HepG2 (cell line): ENCODE data around the gene LYPLA2. TPM values are rescaled to one million over a fixed set of nuclear protein-coding genes. Genes with fewer than 3 reads are reported as not detected.

Source experiments
- ADNP ChIP-seq: sonication (generic); formaldehyde crosslinking; IDR thresholded peaks from 2 replicates; pipeline ENCODE4 v1.4.0; 2020; ENCODE audit warnings: missing genetic modification reagents
- BORCS8-MEF2B ChIP-seq: sonication (generic); formaldehyde crosslinking; IDR thresholded peaks from 2 replicates; pipeline ENCODE4 v1.8.0; 2022; ENCODE audit warnings: mild to moderate bottlenecking, missing genetic modification reagents
- DNMT3B ChIP-seq: conservative IDR thresholded peaks from 2 replicates; pipeline ENCODE4 v1.6.1; 2016; ENCODE audit warnings: missing biosample characterization, control low read depth
- KLF9 ChIP-seq: IDR thresholded peaks from 2 replicates; pipeline ENCODE4 v1.6.1; 2016; ENCODE audit warnings: low read depth
- MED1 ChIP-seq: sonication (generic); formaldehyde crosslinking; IDR thresholded peaks from 2 replicates; pipeline ENCODE4 v1.4.0; 2020; ENCODE audit warnings: missing genetic modification reagents
- MTA3 ChIP-seq: sonication (generic); formaldehyde crosslinking; IDR thresholded peaks from 2 replicates; pipeline ENCODE4 v1.4.0; 2020; ENCODE audit warnings: missing genetic modification reagents
- NFYC ChIP-seq: IDR thresholded peaks from 2 replicates; pipeline ENCODE4 v1.6.1; 2016; ENCODE audit warnings: missing genetic modification reagents, missing compliant biosample characterization
- PCBP1 ChIP-seq: fragments of 200-400 bp; formaldehyde crosslinking; IDR thresholded peaks from 2 replicates; pipeline ENCODE4 v1.6.1; 2017; ENCODE audit warnings: mild to moderate bottlenecking, low read depth, low read length, borderline replicate concordance
- RBM22 ChIP-seq: fragments of 200-400 bp; formaldehyde crosslinking; optimal IDR thresholded peaks from 2 replicates; pipeline ENCODE3; 2017; ENCODE audit warnings: mild to moderate bottlenecking, low read length, moderate library complexity
- RBM39 ChIP-seq: fragments of 200-400 bp; formaldehyde crosslinking; IDR thresholded peaks from one replicate; pipeline ENCODE4 v1.6.1; 2018; ENCODE audit warnings: antibody characterized with exemption, mild to moderate bottlenecking, low read depth, low read length; ENCODE audit not compliant: poor library complexity, severe bottlenecking
- SALL1 ChIP-seq: sonication (generic); formaldehyde crosslinking; IDR thresholded peaks from 2 replicates; pipeline ENCODE4 v1.8.0; 2022; ENCODE audit warnings: mild to moderate bottlenecking, missing genetic modification reagents
- SALL2 ChIP-seq: sonication (generic); formaldehyde crosslinking; IDR thresholded peaks from 2 replicates; pipeline ENCODE4 v1.8.1; 2023; ENCODE audit warnings: mild to moderate bottlenecking, missing genetic modification reagents, inconsistent platforms
- SIN3A ChIP-seq: IDR thresholded peaks from 2 replicates; pipeline ENCODE4 v1.6.1; 2011; ENCODE audit warnings: low read depth, mild to moderate bottlenecking, control low read depth, low read length, borderline replicate concordance
- SMAD3 ChIP-seq: sonication (generic); formaldehyde crosslinking; IDR thresholded peaks from 2 replicates; pipeline ENCODE4 v1.4.0; 2020; ENCODE audit warnings: missing genetic modification reagents
- SMARCC2 ChIP-seq: fragments of 450-650 bp; IDR thresholded peaks from 2 replicates; pipeline ENCODE4 v1.6.1; 2017; ENCODE audit warnings: antibody characterized with exemption, mild to moderate bottlenecking
- SP140L ChIP-seq: sonication (generic); formaldehyde crosslinking; IDR thresholded peaks from 2 replicates; pipeline ENCODE4 v1.4.0; 2020; ENCODE audit warnings: missing genetic modification reagents, borderline replicate concordance
- ZBTB8A ChIP-seq: sonication (generic); formaldehyde crosslinking; IDR thresholded peaks from 2 replicates; pipeline ENCODE4 v1.4.0; 2020; ENCODE audit warnings: mild to moderate bottlenecking, low read depth, missing genetic modification reagents, borderline replicate concordance
- ZNF138 ChIP-seq: sonication (generic); formaldehyde crosslinking; IDR thresholded peaks from 2 replicates; pipeline ENCODE4 v1.5.0; 2020; ENCODE audit warnings: mild to moderate bottlenecking, low read depth, missing genetic modification reagents
- ZNF230 ChIP-seq: sonication (generic); formaldehyde crosslinking; IDR thresholded peaks from 2 replicates; pipeline ENCODE4 v1.4.0; 2020; ENCODE audit warnings: mild to moderate bottlenecking, missing genetic modification reagents
- ZNF383 ChIP-seq: sonication (generic); formaldehyde crosslinking; IDR thresholded peaks from 2 replicates; pipeline ENCODE4 v1.4.0; 2020; ENCODE audit warnings: missing genetic modification reagents, mild to moderate bottlenecking, borderline replicate concordance
- ZNF431 ChIP-seq: sonication (generic); formaldehyde crosslinking; IDR thresholded peaks from 2 replicates; pipeline ENCODE4 v1.9.0; 2022; ENCODE audit warnings: missing genetic modification reagents, low read depth, mild to moderate bottlenecking, borderline replicate concordance
- ZNF44 ChIP-seq: sonication (generic); formaldehyde crosslinking; IDR thresholded peaks from 2 replicates; pipeline ENCODE4 v1.5.1; 2020; ENCODE audit warnings: mild to moderate bottlenecking, missing genetic modification reagents
- ZSCAN12 ChIP-seq: sonication (generic); formaldehyde crosslinking; IDR thresholded peaks from 2 replicates; pipeline ENCODE4 v1.9.0; 2021; ENCODE audit warnings: mild to moderate bottlenecking, missing genetic modification reagents
- polyA plus RNA-seq, 8 experiments: library from polyadenylated mRNA; depleted of rRNA in 3 of 8; stranded (reverse) in 7 of 8; unstranded in 1 of 8; fragments of >200 nt; fragmentation: Illumina TruSeq in 4 of 8; extraction: Trizol in 4 of 8; gene quantifications; 2 replicates each; pipeline versions ENCODE4 v1.2.1 to v1.2.3, GENCODE V29; 2011 to 2016; ENCODE audit warnings: low read depth in 4 of 8, missing spikeins in 1 of 8, mixed read lengths in 1 of 8; ENCODE audit not compliant: insufficient read depth in 1 of 8
- total RNA-seq, 5 experiments: library from RNA; depleted of rRNA; stranded (reverse); fragments of >200 nt; fragmentation: Illumina TruSeq; extraction: Trizol; gene quantifications; 2 replicates each; pipeline ENCODE4 v1.2.3, GENCODE V29; 2016; ENCODE audit warnings: low read depth in 1 of 5
- TF ChIP-seq, protein P1 (sequence below): sonication (generic); formaldehyde crosslinking; IDR thresholded peaks from 2 replicates; pipeline ENCODE4 v1.5.0; 2020; ENCODE audit warnings: missing genetic modification reagents
- TF ChIP-seq, protein P2 (sequence below): sonication (generic); formaldehyde crosslinking; IDR thresholded peaks from 2 replicates; pipeline ENCODE4 v1.8.0; 2022; ENCODE audit warnings: missing genetic modification reagents, mild to moderate bottlenecking, inconsistent platforms, borderline replicate concordance
- TF ChIP-seq, protein P3 (sequence below): IDR thresholded peaks from 2 replicates; pipeline ENCODE4 v1.6.1; 2016; ENCODE audit warnings: mild to moderate bottlenecking
- TF ChIP-seq, protein P4 (sequence below): sonication (generic); formaldehyde crosslinking; IDR thresholded peaks from 2 replicates; pipeline ENCODE4 v1.4.0; 2020; ENCODE audit warnings: missing genetic modification reagents

Gene LYPLA2
- total and polyA plus RNA-seq, 2 of the 13 experiments (the other 11 are each of a cell fraction or from before 2014, with no cell fraction given), result 72.1 to 73.2 TPM

DNA sequence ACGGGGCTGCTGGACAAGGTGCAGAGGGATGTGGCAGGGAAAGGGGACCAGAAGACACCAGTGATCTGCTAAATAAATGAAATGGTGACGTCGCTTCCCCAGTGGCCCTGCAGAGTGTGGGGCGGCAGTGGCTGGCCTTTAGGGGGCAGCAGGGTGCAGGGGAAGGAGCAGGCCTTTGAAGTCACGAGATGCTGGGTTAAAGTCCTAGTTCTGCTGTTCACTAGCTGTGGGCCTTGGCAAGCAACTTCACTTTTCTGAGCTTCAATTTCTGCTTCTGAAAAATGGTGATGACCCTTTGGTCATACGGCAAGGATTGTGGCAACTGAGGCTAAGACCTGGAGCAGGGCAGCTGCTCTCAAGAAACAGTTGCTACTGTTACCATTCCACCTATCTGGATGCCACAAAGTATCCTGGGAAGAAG lies 18.8 kb downstream of the LYPLA2 start (continued):
- no peak for TF ChIP-seq ZNF44 (CRISPR knock-in tag)
- TF ChIP-seq KLF9 (CRISPR knock-in tag), result no peak
- no peak for TF ChIP-seq BORCS8-MEF2B
- no peak for TF ChIP-seq RBM39
- TF ChIP-seq, protein P1, sequence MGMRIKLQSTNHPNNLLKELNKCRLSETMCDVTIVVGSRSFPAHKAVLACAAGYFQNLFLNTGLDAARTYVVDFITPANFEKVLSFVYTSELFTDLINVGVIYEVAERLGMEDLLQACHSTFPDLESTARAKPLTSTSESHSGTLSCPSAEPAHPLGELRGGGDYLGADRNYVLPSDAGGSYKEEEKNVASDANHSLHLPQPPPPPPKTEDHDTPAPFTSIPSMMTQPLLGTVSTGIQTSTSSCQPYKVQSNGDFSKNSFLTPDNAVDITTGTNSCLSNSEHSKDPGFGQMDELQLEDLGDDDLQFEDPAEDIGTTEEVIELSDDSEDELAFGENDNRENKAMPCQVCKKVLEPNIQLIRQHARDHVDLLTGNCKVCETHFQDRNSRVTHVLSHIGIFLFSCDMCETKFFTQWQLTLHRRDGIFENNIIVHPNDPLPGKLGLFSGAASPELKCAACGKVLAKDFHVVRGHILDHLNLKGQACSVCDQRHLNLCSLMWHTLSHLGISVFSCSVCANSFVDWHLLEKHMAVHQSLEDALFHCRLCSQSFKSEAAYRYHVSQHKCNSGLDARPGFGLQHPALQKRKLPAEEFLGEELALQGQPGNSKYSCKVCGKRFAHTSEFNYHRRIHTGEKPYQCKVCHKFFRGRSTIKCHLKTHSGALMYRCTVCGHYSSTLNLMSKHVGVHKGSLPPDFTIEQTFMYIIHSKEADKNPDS (CRISPR knock-in tag), result no peak
- TF ChIP-seq ZNF230, result no peak
- peak; percentile 75 for TF ChIP-seq SALL1
- TF ChIP-seq MTA3 (CRISPR knock-in tag), result no peak
- TF ChIP-seq ADNP, result no peak
- no peak for TF ChIP-seq RBM22
- no peak for TF ChIP-seq ZNF138 (CRISPR knock-in tag)
- no peak for TF ChIP-seq NFYC (CRISPR knock-in tag)
- TF ChIP-seq PCBP1, result no peak
- TF ChIP-seq SMARCC2, result no peak
- TF ChIP-seq, protein P2, sequence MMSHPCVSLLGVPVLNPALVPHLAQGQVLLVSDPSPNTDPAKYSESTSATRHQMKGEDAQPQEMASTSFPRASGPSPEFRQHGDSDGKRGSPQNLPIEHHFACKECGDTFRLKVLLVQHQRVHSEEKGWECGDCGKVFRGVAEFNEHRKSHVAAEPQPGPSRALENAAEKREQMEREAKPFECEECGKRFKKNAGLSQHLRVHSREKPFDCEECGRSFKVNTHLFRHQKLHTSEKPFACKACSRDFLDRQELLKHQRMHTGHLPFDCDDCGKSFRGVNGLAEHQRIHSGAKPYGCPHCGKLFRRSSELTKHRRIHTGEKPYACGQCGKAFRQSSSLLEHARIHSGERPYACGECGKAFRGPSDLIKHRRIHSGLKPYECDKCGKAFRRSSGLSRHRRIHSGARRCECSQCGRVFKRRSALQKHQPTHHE, result no peak
- no peak for TF ChIP-seq SIN3A
- TF ChIP-seq, protein P3, sequence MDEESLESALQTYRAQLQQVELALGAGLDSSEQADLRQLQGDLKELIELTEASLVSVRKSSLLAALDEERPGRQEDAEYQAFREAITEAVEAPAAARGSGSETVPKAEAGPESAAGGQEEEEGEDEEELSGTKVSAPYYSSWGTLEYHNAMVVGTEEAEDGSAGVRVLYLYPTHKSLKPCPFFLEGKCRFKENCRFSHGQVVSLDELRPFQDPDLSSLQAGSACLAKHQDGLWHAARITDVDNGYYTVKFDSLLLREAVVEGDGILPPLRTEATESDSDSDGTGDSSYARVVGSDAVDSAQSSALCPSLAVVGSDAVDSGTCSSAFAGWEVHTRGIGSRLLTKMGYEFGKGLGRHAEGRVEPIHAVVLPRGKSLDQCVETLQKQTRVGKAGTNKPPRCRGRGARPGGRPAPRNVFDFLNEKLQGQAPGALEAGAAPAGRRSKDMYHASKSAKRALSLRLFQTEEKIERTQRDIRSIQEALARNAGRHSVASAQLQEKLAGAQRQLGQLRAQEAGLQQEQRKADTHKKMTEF (CRISPR knock-in tag), result no peak
- no peak for TF ChIP-seq ZNF383 (CRISPR knock-in tag)
- peak; percentile 39; the same call in 1 of the 2 replicates for TF ChIP-seq MED1 (CRISPR knock-in tag)
- TF ChIP-seq ZNF431 (CRISPR knock-in tag), result no peak
- no peak for TF ChIP-seq ZBTB8A (CRISPR knock-in tag)
- TF ChIP-seq SP140L (CRISPR knock-in tag), result no peak
- TF ChIP-seq, protein P4, sequence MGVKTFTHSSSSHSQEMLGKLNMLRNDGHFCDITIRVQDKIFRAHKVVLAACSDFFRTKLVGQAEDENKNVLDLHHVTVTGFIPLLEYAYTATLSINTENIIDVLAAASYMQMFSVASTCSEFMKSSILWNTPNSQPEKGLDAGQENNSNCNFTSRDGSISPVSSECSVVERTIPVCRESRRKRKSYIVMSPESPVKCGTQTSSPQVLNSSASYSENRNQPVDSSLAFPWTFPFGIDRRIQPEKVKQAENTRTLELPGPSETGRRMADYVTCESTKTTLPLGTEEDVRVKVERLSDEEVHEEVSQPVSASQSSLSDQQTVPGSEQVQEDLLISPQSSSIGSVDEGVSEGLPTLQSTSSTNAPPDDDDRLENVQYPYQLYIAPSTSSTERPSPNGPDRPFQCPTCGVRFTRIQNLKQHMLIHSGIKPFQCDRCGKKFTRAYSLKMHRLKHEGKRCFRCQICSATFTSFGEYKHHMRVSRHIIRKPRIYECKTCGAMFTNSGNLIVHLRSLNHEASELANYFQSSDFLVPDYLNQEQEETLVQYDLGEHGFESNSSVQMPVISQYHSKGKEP, result no peak
- TF ChIP-seq DNMT3B (CRISPR knock-in tag), result no peak
- no peak for TF ChIP-seq ZSCAN12
- no peak; the same call in 1 of the 2 replicates for TF ChIP-seq SMAD3 (CRISPR knock-in tag)
- no peak for TF ChIP-seq SALL2 (CRISPR knock-in tag)
